Left lung (tissue), 10 donors: ENCODE results near the gene AQP2. TPM values are rescaled to one million over a fixed set of nuclear protein-coding genes. Genes with fewer than 3 reads are reported as not detected.
A peak's percentile ranks its signal among the peaks of the same experiment; 100 is the strongest.

Source experiments
- ATAC-seq: fragments of 200-7000 bp; cut with Tn5 transposase; one replicate; pipeline ENCODE4 v1.9.1; 2020; ENCODE audit warnings: moderate library complexity
- DNase-seq, 4 donors: peaks; one replicate each; pipeline ENCODE4 v3.0.0-alpha.2; 2013 to 2020
- H3K27ac ChIP-seq, 2 donors: fragments of 200-600 bp; sonication (generic) in 1 of 2; one replicate each; pipeline versions ENCODE4 v1.5.0 to v1.8.0; 2020 to 2021
- H3K27me3 ChIP-seq, 2 donors: fragments of 200-600 bp; sonication (generic) in 1 of 2; one replicate each; pipeline versions ENCODE4 v1.5.0 to v1.8.0; 2020 to 2021
- H3K36me3 ChIP-seq, 2 donors: fragments of 200-600 bp; sonication (generic) in 1 of 2; one replicate each; pipeline versions ENCODE4 v1.5.0 to v1.8.0; 2020 to 2021
- H3K4me1 ChIP-seq, 2 donors: fragments of 200-600 bp; one replicate each; pipeline ENCODE4 v1.8.0; 2021
- H3K4me3 ChIP-seq, 2 donors: fragments of 200-600 bp; sonication (generic) in 1 of 2; one replicate each; pipeline versions ENCODE4 v1.5.0 to v1.8.0; 2020 to 2021; ENCODE audit warnings: mild to moderate bottlenecking in 1 of 2
- H3K9me3 ChIP-seq, 2 donors: fragments of 200-600 bp; sonication (generic) in 1 of 2; one replicate each; pipeline versions ENCODE4 v1.5.0 to v1.8.0; 2020 to 2021
- intact Hi-C, 2 donors: fragments of 100-400 bp; cut with DNase I; formaldehyde crosslinking; loops; one replicate each; pipeline versions ENCODE4 v1.11.2 to v1.14.2; 2022
- polyA plus RNA-seq, 6 donors: library from polyadenylated mRNA; unstranded; fragments of 120-200 nt; gene quantifications; one replicate each; pipeline ENCODE4 v1.2.1, GENCODE V29; 2013; ENCODE audit not compliant: insufficient read length in 6 of 6
- total RNA-seq, 2 donors: library from RNA; stranded (reverse); fragmentation: NEBNext Ultra II Directional; extraction: Animal tissue kit (Norgen Biotek cat#: 25700); gene quantifications; one replicate each; pipeline ENCODE4 v1.2.1, GENCODE V29; 2021
- TF ChIP-seq, protein P1 (sequence below), 2 donors: fragments of 200-600 bp; sonication (generic) in 1 of 2; IDR thresholded peaks; one replicate each; pipeline versions ENCODE4 v1.5.0 to v1.8.0; 2021; ENCODE audit warnings: antibody characterized with exemption in 2 of 2
- donor health status: DM: no; HTN: yes; CAD: no.
- donor health status: DM: no; HTN: no; CAD: no.

Gene AQP2
- total and polyA plus RNA-seq, 8 donors: 0.13 to 2.0 (median 0.42) TPM; not detected in 1

DNA sequence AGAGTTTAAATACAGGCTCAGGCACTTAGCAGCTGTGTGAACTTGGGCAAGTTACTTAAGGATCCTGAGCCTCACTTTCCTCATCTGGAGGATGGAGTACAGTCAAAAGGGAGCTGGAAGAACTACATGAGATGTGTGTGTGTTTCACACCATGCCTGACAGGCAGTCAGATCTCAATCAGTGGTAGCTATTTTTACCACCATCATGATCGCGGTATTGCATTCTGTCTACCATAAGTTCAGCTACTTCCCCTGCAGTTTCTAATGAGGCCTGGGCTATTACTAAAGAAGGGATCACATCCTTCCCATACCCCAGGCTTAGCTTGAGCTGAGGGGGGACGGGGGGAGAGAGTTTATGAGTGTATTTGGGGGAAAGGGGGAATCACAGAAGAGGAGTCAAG lies 29.3 kb downstream of the AQP2 start:
- Histone ChIP-seq H3K27me3 (no peaks in the 10 kb centered on the region), H3K9me3 (no peaks in the 10 kb centered on the region), H3K27ac (no peak overlapping the region), H3K4me1 (peaks cover 5 to 28% of the 10 kb centered on the region in 2 donors), H3K36me3 (no peaks in the 10 kb centered on the region), H3K4me3 (no peak overlapping the region)
- ATAC-seq (no peak), DNase-seq (no peak)
- TF ChIP-seq, protein P1, sequence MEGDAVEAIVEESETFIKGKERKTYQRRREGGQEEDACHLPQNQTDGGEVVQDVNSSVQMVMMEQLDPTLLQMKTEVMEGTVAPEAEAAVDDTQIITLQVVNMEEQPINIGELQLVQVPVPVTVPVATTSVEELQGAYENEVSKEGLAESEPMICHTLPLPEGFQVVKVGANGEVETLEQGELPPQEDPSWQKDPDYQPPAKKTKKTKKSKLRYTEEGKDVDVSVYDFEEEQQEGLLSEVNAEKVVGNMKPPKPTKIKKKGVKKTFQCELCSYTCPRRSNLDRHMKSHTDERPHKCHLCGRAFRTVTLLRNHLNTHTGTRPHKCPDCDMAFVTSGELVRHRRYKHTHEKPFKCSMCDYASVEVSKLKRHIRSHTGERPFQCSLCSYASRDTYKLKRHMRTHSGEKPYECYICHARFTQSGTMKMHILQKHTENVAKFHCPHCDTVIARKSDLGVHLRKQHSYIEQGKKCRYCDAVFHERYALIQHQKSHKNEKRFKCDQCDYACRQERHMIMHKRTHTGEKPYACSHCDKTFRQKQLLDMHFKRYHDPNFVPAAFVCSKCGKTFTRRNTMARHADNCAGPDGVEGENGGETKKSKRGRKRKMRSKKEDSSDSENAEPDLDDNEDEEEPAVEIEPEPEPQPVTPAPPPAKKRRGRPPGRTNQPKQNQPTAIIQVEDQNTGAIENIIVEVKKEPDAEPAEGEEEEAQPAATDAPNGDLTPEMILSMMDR (IDR thresholded peaks at IDR 0.05): no peak
- intact Hi-C loops: no loop called here

DNA sequence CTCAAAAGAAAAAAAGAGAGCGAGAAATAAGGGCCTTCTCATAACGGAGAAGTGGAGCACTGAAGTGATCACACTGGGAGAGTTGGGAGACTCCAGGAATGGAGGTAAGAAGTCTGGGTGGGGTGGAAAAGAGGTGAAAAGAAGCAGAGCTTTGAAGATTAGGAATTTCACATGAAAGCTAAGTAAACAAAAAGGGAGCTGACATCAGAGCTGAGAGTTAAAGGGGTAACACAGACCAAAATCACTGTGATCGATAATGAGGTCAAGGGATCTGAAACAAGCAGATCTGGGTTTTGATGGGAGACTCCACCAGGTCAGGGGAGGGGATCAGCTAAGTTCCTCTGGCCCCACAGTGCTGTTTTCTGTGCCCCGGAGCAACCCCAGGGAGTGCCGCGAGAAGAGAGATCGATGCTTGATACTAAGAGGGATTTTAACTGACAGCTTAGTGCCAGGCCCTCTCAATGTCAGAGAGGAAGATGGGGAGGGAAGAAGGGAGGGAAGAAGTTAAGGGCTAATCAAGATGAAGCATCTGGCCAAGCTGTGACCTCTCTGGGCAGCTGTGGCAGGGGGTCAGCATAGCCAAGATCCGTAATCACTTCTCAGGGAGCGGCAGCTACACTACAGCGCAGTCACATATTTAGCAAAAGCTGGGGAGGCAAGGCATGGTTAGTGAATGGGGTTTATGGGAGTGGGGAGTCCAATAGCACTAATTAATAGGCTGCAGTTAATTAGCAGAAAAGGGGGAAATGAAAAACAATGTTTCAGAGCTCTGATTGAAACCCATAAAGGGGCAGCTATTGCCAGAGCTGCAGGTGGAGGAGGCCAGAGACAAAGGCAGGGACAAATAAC lies 30.2 kb downstream of the AQP2 start:
- Histone ChIP-seq H3K36me3 (no peaks in the 10 kb centered on the region), H3K4me1 (peaks cover 5 to 28% of the 10 kb centered on the region in 2 donors), H3K4me3 (no peak overlapping the region), H3K27ac (no peak overlapping the region), H3K9me3 (no peaks in the 10 kb centered on the region), H3K27me3 (no peaks in the 10 kb centered on the region)
- DNase-seq (no peak), ATAC-seq (peak; percentile 26)
- intact Hi-C loops: no loop called here
- TF ChIP-seq, protein P1 (IDR thresholded peaks at IDR 0.05): no peak

DNA sequence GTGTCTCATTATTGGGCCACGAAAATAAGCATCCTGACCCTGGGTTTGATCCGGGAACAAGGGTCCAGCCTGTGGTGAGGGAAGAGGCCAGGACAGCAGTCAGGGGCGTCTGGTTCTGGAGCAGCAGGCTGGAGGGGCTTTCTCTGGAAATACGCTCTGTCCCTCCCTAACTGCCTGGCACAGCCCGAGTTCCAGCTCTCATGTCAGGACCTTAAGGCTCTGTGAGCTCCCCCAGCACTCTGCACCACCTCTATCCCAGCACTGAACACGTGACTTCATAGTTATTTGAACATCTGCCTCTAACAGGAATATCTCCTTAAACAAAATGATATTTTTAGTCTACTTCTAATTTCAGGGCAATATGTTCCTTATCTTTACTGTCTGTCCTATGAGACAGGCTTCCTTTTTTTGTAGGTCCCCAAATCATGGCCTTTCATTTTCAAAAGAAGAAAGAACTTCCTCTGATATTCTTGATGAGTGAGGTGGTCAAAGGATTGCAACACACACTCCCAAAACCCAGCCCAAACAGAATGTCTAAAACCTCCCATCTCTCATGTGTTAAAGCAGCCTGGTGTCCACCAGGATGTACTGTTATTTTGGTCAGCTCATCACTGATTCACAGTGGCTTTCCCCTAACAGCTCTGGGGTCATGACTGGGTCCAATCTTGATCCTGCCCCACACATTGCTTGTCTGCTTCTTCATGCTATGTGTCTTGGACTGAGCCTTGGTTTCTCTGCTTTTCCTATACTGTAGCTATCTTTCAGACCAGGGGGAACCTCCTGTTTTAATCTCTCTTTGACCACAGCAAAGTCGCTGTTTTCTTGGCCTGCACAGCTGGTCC lies 31.9 kb downstream of the AQP2 start:
- TF ChIP-seq, protein P1 (IDR thresholded peaks at IDR 0.05): no peak
- peak; percentile 5 for ATAC-seq

DNA sequence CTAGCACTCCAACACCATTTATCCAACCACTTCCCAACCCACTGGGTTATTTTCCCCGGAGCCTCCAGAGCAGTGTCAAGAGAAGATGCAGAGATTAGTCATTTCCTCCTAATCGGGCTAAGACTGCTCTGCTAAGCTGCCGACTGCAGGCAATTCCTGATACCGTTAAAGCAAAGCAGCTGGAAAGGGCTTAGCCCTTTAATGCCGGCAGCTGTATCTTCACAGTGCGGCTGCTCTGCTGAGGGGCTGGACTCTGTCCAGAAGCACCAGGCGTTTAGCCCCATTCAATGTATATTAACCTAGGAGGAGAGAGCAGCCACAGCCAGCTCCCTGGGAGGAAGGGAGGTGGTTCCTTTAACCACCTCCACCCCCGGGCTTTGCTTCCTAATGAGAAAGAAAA lies 33.4 kb downstream of the AQP2 start:
- intact Hi-C loops: no loop called here
- Histone ChIP-seq H3K4me3 (no peak overlapping the region), H3K9me3 (no peaks in the 10 kb centered on the region), H3K4me1 (peaks cover 5 to 46% of the 10 kb centered on the region in 2 donors), H3K27me3 (no peaks in the 10 kb centered on the region), H3K36me3 (no peaks in the 10 kb centered on the region), H3K27ac (peak overlapping the region; percentile 5 to 42)
- ATAC-seq: peak; percentile 53
- peak in 2 of 4 donors; percentile 72 to 85 for DNase-seq
- TF ChIP-seq, protein P1 (IDR thresholded peaks at IDR 0.05): no peak

More for the DNA sequence above, 31.9 kb downstream of the AQP2 start:
- H3K9me3 ChIP-seq: no peaks in the 10 kb centered on the region
- H3K36me3 ChIP-seq: no peaks in the 10 kb centered on the region
- H3K27ac ChIP-seq: no peak overlapping the region
- intact Hi-C loops: no loop called here
- no peaks in the 10 kb centered on the region for H3K27me3 ChIP-seq
- no peak overlapping the region for H3K4me3 ChIP-seq
- DNase-seq: no peak
- peaks cover 5 to 37% of the 10 kb centered on the region in 2 donors for H3K4me1 ChIP-seq
